Measurements from ENCODE around the gene DNAH8.

DNAH8 gene

DNA sequence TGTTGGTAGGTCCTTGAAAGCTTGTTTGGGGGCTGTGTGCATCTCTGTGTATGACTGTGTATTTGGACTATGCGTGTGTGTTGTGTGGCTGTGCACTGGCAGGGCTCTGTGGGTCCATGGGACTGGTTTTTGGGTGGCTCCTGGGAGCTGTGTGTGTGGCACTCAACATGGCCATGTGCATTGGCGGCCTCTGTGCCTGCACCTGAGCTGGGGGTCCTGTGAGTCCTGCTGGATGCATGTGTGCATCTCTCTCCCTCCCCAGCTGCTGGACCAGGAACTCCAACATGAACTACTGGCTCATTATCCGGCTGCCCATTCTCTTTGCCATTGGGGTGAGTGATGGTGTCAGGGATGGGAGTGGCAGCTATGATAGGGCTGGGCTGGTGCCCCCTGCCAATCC lies 363.6 kb downstream of the DNAH8 start:
- DNase-seq: no peak

DNA sequence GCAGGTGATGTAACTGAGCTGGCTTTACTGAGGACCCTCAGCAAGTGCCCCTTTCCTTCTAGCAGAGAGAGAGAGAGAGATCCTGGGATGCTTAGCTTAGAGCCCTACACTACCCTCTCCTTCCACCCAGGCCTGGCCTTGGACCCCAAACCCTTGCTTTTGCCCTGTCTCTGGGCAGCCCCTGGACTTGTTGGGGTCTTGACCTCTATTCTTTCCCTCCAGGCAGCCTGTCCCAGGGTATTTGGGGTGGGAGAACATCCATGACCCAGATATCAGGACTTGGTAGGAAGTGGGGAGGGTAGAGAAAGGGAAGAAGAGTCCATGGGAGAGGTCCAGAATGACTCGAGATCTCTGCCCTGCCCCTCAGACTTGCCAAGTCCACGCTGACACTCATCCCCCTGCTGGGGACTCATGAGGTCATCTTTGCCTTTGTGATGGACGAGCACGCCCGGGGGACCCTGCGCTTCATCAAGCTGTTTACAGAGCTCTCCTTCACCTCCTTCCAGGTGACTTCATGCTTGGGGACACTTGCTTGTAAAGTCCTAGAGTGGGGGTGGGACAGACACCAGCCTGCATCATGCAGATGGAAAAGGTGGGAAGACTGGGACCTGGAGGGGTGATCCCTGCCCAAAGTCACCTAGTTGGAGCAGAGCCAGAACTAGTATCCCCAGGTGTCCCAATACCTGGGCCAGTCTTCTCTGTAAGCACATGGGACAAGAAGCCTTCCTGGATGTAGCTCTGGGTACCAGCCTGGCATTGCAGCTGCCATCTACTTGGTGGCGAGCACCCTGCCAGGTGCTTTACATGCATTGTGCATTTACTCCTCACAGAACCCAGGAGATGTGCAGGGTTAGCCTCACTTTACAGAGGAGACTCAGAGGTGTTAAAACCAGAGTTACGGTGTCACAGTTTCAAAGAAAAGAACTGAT lies 364.4 kb downstream of the DNAH8 start:
- DNase-seq: no peak

Data from NCI-H1694 treated with DMSO at 0.1 percent for 48 hours (cell line).